ENCODE data around the gene VPS33B.

The VPS33B gene

GRCh38 chr15:90955624-90956273 lies 66.6 kb downstream of the VPS33B start:
- H3K4me3 ChIP-seq (ENCODE audit: low read depth, low read length), result peak overlapping the region; percentile 77

GRCh38 chr15:90954712-90955623 lies 67.4 kb downstream of the VPS33B start, which contains the start of gene RCCD1:
Gene RCCD1, plus strand, starts transcription at chr15:90954884. Its CDS starts 1,851 bp downstream, at chr15:90956735.
- TF ChIP-seq, protein P1, sequence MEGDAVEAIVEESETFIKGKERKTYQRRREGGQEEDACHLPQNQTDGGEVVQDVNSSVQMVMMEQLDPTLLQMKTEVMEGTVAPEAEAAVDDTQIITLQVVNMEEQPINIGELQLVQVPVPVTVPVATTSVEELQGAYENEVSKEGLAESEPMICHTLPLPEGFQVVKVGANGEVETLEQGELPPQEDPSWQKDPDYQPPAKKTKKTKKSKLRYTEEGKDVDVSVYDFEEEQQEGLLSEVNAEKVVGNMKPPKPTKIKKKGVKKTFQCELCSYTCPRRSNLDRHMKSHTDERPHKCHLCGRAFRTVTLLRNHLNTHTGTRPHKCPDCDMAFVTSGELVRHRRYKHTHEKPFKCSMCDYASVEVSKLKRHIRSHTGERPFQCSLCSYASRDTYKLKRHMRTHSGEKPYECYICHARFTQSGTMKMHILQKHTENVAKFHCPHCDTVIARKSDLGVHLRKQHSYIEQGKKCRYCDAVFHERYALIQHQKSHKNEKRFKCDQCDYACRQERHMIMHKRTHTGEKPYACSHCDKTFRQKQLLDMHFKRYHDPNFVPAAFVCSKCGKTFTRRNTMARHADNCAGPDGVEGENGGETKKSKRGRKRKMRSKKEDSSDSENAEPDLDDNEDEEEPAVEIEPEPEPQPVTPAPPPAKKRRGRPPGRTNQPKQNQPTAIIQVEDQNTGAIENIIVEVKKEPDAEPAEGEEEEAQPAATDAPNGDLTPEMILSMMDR (IDR thresholded peaks at IDR 0.05; ENCODE audit: low read depth, low read length), result no peak
- H3K4me3 ChIP-seq (ENCODE audit: low read depth, low read length), result peak within 1 kb of the TSS; percentile 77

More at GRCh38 chr15:90955624-90956273, 66.6 kb downstream of the VPS33B start:
- TF ChIP-seq, protein P1 (IDR thresholded peaks at IDR 0.05; ENCODE audit: low read depth, low read length), result no peak

GRCh38 chr15:90953947-90954711 lies 68.3 kb downstream of the VPS33B start:
- H3K4me3 ChIP-seq (ENCODE audit: low read depth, low read length), result peak overlapping the region; percentile 77
- TF ChIP-seq, protein P1 (IDR thresholded peaks at IDR 0.05; ENCODE audit: low read depth, low read length), result no peak

GRCh38 chr15:90952901-90953677 lies 69.3 kb downstream of the VPS33B start:
- TF ChIP-seq, protein P1 (IDR thresholded peaks at IDR 0.05; ENCODE audit: low read depth, low read length), result no peak
- H3K4me3 ChIP-seq (ENCODE audit: low read depth, low read length), result no peak overlapping the region

DNA sequence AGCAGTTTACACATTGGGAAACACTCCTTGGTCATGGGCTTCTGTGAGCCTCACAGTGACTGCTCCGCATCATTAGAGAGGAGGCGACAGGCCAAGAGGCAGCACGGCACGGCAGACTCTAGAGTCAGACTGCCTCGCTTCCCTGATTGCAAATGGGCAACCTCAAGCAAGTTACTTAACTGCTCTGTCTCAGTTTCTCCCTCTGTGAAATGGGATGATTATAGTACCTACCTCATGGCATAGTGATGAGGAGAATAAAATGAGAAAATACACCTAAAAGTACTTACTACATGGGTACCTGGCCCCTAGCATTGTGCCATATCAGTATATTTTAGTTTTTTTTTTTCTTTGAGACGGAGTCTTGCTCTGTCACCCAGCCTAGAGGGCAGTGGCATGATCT lies 71.7 kb downstream of the VPS33B start:
- TF ChIP-seq, protein P1 (IDR thresholded peaks at IDR 0.05; ENCODE audit: low read depth, low read length), result no peak
- no peak overlapping the region for H3K4me3 ChIP-seq (ENCODE audit: low read depth, low read length)

DNA sequence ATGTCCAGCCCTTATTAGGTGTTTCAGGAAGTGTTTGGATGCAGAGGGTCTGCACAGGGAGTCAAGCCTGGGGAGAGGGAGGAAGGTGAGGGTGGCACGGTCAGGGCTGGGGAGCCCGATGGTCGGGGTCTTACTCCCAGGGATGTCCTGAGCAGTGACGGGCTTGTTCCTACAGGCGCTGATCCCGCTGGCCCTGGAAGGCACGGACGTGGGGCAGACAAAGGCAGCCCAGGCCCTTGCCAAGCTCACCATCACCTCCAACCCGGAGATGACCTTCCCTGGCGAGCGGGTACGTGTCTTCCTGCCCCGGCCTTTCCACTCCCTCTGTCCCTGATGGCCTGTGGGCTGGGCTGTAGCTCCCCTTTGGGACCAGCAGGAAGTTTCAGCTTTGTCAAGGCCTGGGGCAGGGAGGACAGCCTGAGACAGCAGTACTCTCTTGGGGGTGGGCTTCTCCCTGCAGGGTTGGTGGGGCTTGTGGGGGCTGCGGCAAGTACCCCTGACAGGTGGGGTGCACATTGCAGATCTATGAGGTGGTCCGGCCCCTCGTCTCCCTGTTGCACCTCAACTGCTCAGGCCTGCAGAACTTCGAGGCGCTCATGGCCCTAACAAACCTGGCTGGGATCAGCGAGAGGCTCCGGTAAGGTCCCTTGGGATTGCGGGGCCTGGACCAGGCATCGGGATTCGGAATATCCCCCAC lies 72.3 kb downstream of the VPS33B start:
- TF ChIP-seq, protein P1 (IDR thresholded peaks at IDR 0.05; ENCODE audit: low read depth, low read length), result no peak
- no peak overlapping the region for H3K4me3 ChIP-seq (ENCODE audit: low read depth, low read length)

Measured in WI38 (cell line).